Right atrium auricular region (tissue), 2 donors: ENCODE measurements around the gene PLCH2. TPM values are rescaled to one million over a fixed set of nuclear protein-coding genes. Genes with fewer than 3 reads are reported as not detected.

ENCODE experiments used
- DNase-seq: peaks from one replicate; pipeline ENCODE4 v3.0.0-alpha.2; 2019; ENCODE audit warnings: low spot score
- H3K27ac ChIP-seq, 2 donors: fragments of 200-600 bp; sonication (generic); 1 replicate in 1 of 2; 2 replicates in 1 of 2; pipeline ENCODE4 v1.5.1; 2016 to 2019
- H3K27me3 ChIP-seq, 2 donors: fragments of 200-600 bp; sonication (generic); one replicate each; pipeline versions ENCODE4 v1.5.1 to v1.6.0; 2017 to 2019
- H3K36me3 ChIP-seq: fragments of 200-600 bp; sonication (generic); one replicate; pipeline ENCODE4 v1.5.1; 2016
- H3K4me1 ChIP-seq, 2 donors: fragments of 200-600 bp; sonication (generic); one replicate each; pipeline versions ENCODE4 v1.5.1 to v1.6.0; 2017 to 2019
- H3K4me3 ChIP-seq, 2 donors: fragments of 200-600 bp; sonication (generic); 1 replicate in 1 of 2; 2 replicates in 1 of 2; pipeline ENCODE4 v1.5.1; 2017 to 2019; ENCODE audit warnings: mild to moderate bottlenecking in 1 of 2, moderate library complexity in 1 of 2
- H3K9me3 ChIP-seq, 2 donors: fragments of 200-600 bp; sonication (generic); one replicate each; pipeline ENCODE4 v1.5.1; 2019
- CTCF ChIP-seq, 2 donors: fragments of 200-600 bp; sonication (generic); IDR thresholded peaks; one replicate each; pipeline ENCODE4 v1.5.1; 2019; ENCODE audit warnings: antibody characterized with exemption in 2 of 2
- total RNA-seq, 2 donors: library from RNA; depleted of rRNA; stranded (reverse); fragments of >200 nt; gene quantifications; one replicate each; pipeline ENCODE4 v1.1.0, GENCODE V29; 2016

PLCH2 gene
- total RNA-seq, 2 donors from 2014 or later = 0.12 TPM; not detected in 1

- Histone ChIP-seq H3K4me3 (no peak overlapping the region), H3K4me1 (peaks cover 0 to 22% of the 10 kb centered on the region in 2 donors), H3K27ac (no peak overlapping the region), H3K9me3 (no peaks in the 10 kb centered on the region), H3K27me3 (no peaks in the 10 kb centered on the region), H3K36me3 (no peaks in the 10 kb centered on the region)
- TF ChIP-seq CTCF (IDR thresholded peaks at IDR 0.05) = no peak
- no peak for DNase-seq
Measured at GRCh38 chr1:2501820-2502119, 25.7 kb downstream of the PLCH2 start.

GRCh38 chr1:2502210-2502609 is 26.1 kb downstream of the PLCH2 start:
- H3K4me1 ChIP-seq = peaks cover 0 to 22% of the 10 kb centered on the region in 2 donors
- H3K36me3 ChIP-seq = no peaks in the 10 kb centered on the region
- no peak for TF ChIP-seq CTCF (IDR thresholded peaks at IDR 0.05)
- no peaks in the 10 kb centered on the region for H3K9me3 ChIP-seq
- no peak for DNase-seq
- H3K27me3 ChIP-seq = no peaks in the 10 kb centered on the region
- H3K27ac ChIP-seq = no peak overlapping the region
- no peak overlapping the region for H3K4me3 ChIP-seq

GRCh38 chr1:2502661-2503553 is 26.8 kb downstream of the PLCH2 start:
- H3K27me3 ChIP-seq = no peaks in the 10 kb centered on the region
- no peak overlapping the region for H3K27ac ChIP-seq
- no peak for DNase-seq
- no peak overlapping the region for H3K4me3 ChIP-seq
- TF ChIP-seq CTCF (IDR thresholded peaks at IDR 0.05) = no peak
- H3K9me3 ChIP-seq = no peaks in the 10 kb centered on the region
- peaks cover 5% of the 10 kb centered on the region for H3K36me3 ChIP-seq
- peaks cover 0 to 22% of the 10 kb centered on the region in 2 donors for H3K4me1 ChIP-seq

- Histone ChIP-seq H3K9me3 (no peaks in the 10 kb centered on the region), H3K27me3 (no peaks in the 10 kb centered on the region), H3K4me1 (peaks cover 0 to 22% of the 10 kb centered on the region in 2 donors), H3K36me3 (peaks cover 12% of the 10 kb centered on the region), H3K4me3 (no peak overlapping the region), H3K27ac (no peak overlapping the region)
- no peak for TF ChIP-seq CTCF (IDR thresholded peaks at IDR 0.05)
- DNase-seq = no peak
Measured at GRCh38 chr1:2503554-2504224, 27.6 kb downstream of the PLCH2 start.

GRCh38 chr1:2504225-2504948 is 28.3 kb downstream of the PLCH2 start:
- peaks cover 19% of the 10 kb centered on the region for H3K36me3 ChIP-seq
- H3K4me3 ChIP-seq = no peak overlapping the region
- no peak for DNase-seq
- H3K27me3 ChIP-seq = no peaks in the 10 kb centered on the region
- H3K27ac ChIP-seq = no peak overlapping the region
- H3K4me1 ChIP-seq = peaks cover 0 to 22% of the 10 kb centered on the region in 2 donors
- no peaks in the 10 kb centered on the region for H3K9me3 ChIP-seq
- no peak for TF ChIP-seq CTCF (IDR thresholded peaks at IDR 0.05)
